ENCODE measurements around the gene MAP1LC3B. TPM values are rescaled to one million over a fixed set of nuclear protein-coding genes. Genes with fewer than 3 reads are reported as not detected.

The MAP1LC3B gene
- total RNA-seq, 2 donors from 2014 or later, result 41.9 to 51.8 TPM

DNA sequence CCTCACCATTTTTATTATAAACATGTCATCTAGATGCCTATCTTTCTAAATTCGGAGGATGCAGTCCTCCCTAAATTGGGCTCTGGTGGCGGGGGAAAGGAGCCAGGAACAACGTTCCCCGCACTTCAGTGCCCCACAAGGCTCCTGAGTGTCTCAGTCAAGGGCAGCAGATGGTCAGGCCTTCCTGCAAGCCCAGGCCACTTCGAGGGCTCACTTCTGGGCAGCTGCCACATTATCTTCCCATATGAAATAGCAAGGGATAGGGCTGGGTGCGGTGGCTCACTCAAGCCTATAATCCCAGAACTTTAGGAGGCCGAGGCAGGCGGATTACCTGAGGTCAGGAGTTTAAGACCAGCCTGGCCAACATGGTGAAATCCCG is 40.8 kb upstream of the MAP1LC3B start:
- Histone ChIP-seq H3K9me3 (no peaks in the 10 kb centered on the region), H3K4me3 (no peak overlapping the region), H3K4me1 (replicated peaks) (no peaks in the 10 kb centered on the region), H3K27me3 (replicated peaks; ENCODE audit: insufficient read depth) (no peaks in the 10 kb centered on the region), H3K36me3 (peaks cover 0 to 4% of the 10 kb centered on the region in 2 donors), H3K27ac (no peak overlapping the region)
- no peak for TF ChIP-seq POLR2AphosphoS5 (IDR thresholded peaks at IDR 0.05)
- TF ChIP-seq, protein P1, sequence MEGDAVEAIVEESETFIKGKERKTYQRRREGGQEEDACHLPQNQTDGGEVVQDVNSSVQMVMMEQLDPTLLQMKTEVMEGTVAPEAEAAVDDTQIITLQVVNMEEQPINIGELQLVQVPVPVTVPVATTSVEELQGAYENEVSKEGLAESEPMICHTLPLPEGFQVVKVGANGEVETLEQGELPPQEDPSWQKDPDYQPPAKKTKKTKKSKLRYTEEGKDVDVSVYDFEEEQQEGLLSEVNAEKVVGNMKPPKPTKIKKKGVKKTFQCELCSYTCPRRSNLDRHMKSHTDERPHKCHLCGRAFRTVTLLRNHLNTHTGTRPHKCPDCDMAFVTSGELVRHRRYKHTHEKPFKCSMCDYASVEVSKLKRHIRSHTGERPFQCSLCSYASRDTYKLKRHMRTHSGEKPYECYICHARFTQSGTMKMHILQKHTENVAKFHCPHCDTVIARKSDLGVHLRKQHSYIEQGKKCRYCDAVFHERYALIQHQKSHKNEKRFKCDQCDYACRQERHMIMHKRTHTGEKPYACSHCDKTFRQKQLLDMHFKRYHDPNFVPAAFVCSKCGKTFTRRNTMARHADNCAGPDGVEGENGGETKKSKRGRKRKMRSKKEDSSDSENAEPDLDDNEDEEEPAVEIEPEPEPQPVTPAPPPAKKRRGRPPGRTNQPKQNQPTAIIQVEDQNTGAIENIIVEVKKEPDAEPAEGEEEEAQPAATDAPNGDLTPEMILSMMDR (IDR thresholded peaks at IDR 0.05), result no peak
- TF ChIP-seq POLR2A (IDR thresholded peaks at IDR 0.05), result no peak
- intact Hi-C loops (cut with DNase I), result no loop called here
- WGBS, result 63% methylated on average over 9 of the region's 9 CpGs
- DNase-seq (ENCODE audit: low spot score), result no peak

DNA sequence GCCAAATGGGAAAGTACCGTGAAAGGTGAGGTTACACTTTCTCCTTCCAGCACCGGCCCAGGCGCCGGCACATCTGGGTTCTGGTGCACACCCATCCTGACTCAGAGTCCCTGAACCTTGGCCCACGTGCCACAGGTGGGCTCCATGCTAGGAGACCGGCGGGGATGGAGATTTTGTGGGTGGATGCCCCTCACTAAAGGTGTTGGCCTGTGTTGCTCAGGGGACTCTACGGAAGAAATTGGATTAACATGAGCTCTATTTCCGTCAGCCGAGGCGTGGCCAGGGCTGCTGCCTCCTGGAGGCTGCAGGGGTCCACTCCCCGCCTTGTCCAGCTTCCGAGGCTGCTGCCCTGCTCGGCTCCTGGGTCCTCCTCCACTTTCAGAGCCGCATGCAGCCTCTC is 39.3 kb upstream of the MAP1LC3B start:
- Histone ChIP-seq H3K36me3 (peaks cover 0 to 4% of the 10 kb centered on the region in 2 donors), H3K27ac (no peak overlapping the region), H3K27me3 (replicated peaks; ENCODE audit: insufficient read depth) (no peaks in the 10 kb centered on the region), H3K4me3 (no peak overlapping the region), H3K4me1 (replicated peaks) (no peaks in the 10 kb centered on the region), H3K9me3 (no peaks in the 10 kb centered on the region)
- TF ChIP-seq POLR2AphosphoS5 (IDR thresholded peaks at IDR 0.05) (no peak), POLR2A (IDR thresholded peaks at IDR 0.05) (no peak)
- TF ChIP-seq, protein P1 (IDR thresholded peaks at IDR 0.05), result no peak
- intact Hi-C loops (cut with DNase I), result no loop called here
- no peak for DNase-seq (ENCODE audit: low spot score)
- WGBS, result 93% methylated on average over 15 of the region's 15 CpGs

DNA sequence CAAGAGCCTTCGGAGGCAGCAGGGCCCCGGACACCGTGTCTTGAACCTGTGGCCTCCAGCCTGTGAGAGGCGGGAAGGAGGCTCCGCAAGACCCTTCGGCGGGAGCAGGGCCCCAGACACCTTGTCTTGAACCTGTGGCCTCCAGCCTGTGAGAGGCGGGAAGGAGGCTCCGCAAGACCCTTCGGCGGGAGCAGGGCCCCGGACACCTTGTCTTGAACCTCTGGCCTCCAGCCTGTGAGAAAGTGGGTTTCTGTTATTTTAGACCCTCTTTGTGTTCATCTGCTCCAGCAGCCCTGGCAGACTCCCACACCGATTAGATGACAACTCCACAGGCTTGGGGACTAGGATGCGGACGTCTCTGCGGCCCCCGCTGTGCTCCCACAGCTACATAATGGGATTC is 38.5 kb upstream of the MAP1LC3B start:
- TF ChIP-seq POLR2AphosphoS5 (IDR thresholded peaks at IDR 0.05) (no peak), POLR2A (IDR thresholded peaks at IDR 0.05) (no peak)
- TF ChIP-seq, protein P1 (IDR thresholded peaks at IDR 0.05), result no peak
- H3K4me1 ChIP-seq (replicated peaks), result no peaks in the 10 kb centered on the region
- H3K9me3 ChIP-seq, result no peaks in the 10 kb centered on the region
- no peak overlapping the region for H3K4me3 ChIP-seq
- no peak for DNase-seq (ENCODE audit: low spot score)
- 94% methylated on average over 17 of the region's 17 CpGs for WGBS
- intact Hi-C loops (cut with DNase I), result no loop called here
- no peak overlapping the region for H3K27ac ChIP-seq
- peaks cover 0 to 4% of the 10 kb centered on the region in 2 donors for H3K36me3 ChIP-seq
- no peaks in the 10 kb centered on the region for H3K27me3 ChIP-seq (replicated peaks; ENCODE audit: insufficient read depth)

DNA sequence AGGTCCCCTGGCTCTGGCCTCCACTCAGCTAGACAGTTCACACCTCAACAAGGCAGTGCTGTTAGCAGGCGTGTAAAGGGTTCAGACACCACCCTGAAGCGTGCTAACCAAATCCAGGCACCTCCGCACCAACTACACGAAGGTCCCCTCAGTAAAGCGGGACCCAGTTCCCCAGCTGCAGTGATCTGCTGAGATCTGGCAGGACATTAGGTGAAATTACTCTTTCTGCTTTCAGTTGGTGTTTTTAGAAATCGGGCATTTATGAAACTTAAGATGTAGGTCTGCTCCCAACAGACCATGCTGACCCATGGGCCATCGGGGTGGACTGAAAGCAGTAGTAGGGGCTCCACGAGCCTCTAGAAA is 35.7 kb upstream of the MAP1LC3B start:
- no peak for DNase-seq (ENCODE audit: low spot score)
- intact Hi-C loops (cut with DNase I), result no loop called here
- H3K36me3 ChIP-seq, result peaks cover 0 to 15% of the 10 kb centered on the region in 2 donors

DNA sequence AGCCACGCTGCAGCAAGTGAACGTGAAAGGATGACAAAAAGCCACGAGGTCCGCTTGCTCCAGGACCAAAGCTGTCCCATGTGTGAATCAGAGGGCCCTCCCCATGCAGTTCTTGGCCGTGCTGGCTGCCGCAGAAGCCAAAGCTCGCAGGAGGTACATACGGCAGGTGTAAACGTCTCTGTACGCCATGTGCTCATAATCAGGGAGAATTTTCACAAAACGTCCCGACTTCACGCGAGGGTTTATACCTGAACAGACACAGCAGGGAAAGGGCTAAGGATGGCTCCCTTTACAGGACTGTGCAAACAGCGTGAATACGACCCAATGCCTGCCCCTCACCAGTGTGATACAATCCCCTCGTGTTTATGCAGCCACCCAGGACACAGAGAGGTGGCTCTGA is 33.9 kb upstream of the MAP1LC3B start:
- no peaks in the 10 kb centered on the region for H3K9me3 ChIP-seq
- no peak for TF ChIP-seq POLR2AphosphoS5 (IDR thresholded peaks at IDR 0.05)
- TF ChIP-seq, protein P1 (IDR thresholded peaks at IDR 0.05), result no peak
- H3K27ac ChIP-seq, result no peak overlapping the region
- WGBS, result 85% methylated on average over 17 of the region's 17 CpGs
- H3K27me3 ChIP-seq (replicated peaks; ENCODE audit: insufficient read depth), result no peaks in the 10 kb centered on the region
- DNase-seq (ENCODE audit: low spot score), result no peak
- intact Hi-C loops (cut with DNase I), result no loop called here
- H3K36me3 ChIP-seq, result peaks cover 0 to 15% of the 10 kb centered on the region in 2 donors
- H3K4me1 ChIP-seq (replicated peaks), result no peaks in the 10 kb centered on the region
- H3K4me3 ChIP-seq, result no peak overlapping the region

More for the DNA sequence above, 35.7 kb upstream of the MAP1LC3B start:
- Histone ChIP-seq H3K9me3 (no peaks in the 10 kb centered on the region), H3K27ac (no peak overlapping the region), H3K4me1 (replicated peaks) (no peaks in the 10 kb centered on the region), H3K4me3 (no peak overlapping the region), H3K27me3 (replicated peaks; ENCODE audit: insufficient read depth) (no peaks in the 10 kb centered on the region)
- no peak for TF ChIP-seq POLR2AphosphoS5 (IDR thresholded peaks at IDR 0.05)
- TF ChIP-seq POLR2A (IDR thresholded peaks at IDR 0.05), result no peak
- TF ChIP-seq, protein P1 (IDR thresholded peaks at IDR 0.05), result no peak
- 91% methylated on average over 8 of the region's 8 CpGs for WGBS
